ENCODE measurements around the gene GNB4.

DNA sequence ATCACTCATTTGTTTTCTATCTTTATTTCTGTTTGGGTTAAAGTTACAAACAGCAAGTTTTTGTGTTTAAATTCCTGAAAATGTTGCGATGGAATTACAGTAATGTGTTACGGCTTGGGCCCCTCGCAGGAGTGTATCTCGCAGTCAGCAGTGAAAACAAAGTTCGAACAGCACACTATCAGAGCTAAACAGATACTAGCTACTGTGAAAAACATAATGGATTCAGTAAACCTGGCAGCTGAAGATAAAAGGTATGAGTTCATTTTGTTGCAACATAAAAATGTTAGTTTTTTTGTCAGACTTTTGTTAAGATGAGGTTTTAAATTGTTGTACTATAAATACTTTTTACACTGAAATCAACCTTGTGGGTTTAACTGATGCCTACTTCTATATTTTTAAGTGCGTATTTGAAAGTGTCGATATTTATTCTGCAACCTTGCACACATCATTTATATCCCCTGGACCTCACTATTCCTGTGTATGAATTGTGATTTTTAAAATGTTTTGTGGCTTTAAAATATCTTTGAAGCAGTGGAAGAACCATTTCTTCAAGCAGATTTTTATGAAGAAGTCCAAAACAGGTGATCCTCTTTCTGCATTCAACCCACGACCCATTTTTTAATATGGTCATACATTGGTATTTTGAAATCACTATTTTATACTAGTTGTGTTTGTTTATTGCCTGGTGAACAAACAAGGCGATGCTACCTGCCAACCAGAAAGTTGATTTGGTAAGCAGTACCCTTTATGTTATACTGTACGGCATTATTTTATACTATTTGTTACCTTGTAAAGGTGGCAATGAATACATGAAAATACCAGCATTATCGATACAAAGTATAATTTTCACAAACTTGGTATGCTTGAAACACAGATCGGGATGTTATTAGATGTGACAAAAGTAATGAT, 75.9 kb downstream of the GNB4 start:
- no peak for TF ChIP-seq CTCF (conservative IDR thresholded peaks at IDR 0.05; ENCODE audit: low read length)
- no peak for TF ChIP-seq EZH2phosphoT487 (IDR thresholded peaks at IDR 0.05; ENCODE audit: borderline replicate concordance)

All from Loucy (cell line).